ENCODE measurements around the gene BCL7C.
A peak's percentile ranks its signal among the peaks of the same experiment; 100 is the strongest.

BCL7C gene

GRCh38 chr16:30853758-30854157 is 40.1 kb downstream of the BCL7C start:
- 0 out of 2 replicates have a peak, but pooled peaks cover 5% of the 10 kb centered on the region for H3K4me1 ChIP-seq (ENCODE audit: control insufficient read depth, insufficient read depth, low read length)
- no peak overlapping the region for H3K27ac ChIP-seq (ENCODE audit: low read depth, low read length)
- H3K27me3 ChIP-seq (ENCODE audit: control insufficient read depth, insufficient read depth, low read length) = peaks cover 9% of the 10 kb centered on the region
- no peak overlapping the region for H3K9ac ChIP-seq (ENCODE audit: low read depth, low read length)
- H3K4me3 ChIP-seq (ENCODE audit: low read depth, low read length) = no peak overlapping the region
- H3K36me3 ChIP-seq (ENCODE audit: control insufficient read depth, insufficient read depth, low read length) = no peaks in the 10 kb centered on the region
- H3K9me3 ChIP-seq (ENCODE audit: control insufficient read depth, insufficient read depth, low read length) = no peaks in the 10 kb centered on the region

- Histone ChIP-seq H3K36me3 (ENCODE audit: control insufficient read depth, insufficient read depth, low read length) (no peaks in the 10 kb centered on the region), H3K4me1 (ENCODE audit: control insufficient read depth, insufficient read depth, low read length) (no peaks in the 10 kb centered on the region), H3K27ac (ENCODE audit: low read depth, low read length) (no peak overlapping the region), H3K27me3 (ENCODE audit: control insufficient read depth, insufficient read depth, low read length) (no peaks in the 10 kb centered on the region), H3K9ac (ENCODE audit: low read depth, low read length) (no peak overlapping the region), H3K9me3 (ENCODE audit: control insufficient read depth, insufficient read depth, low read length) (no peaks in the 10 kb centered on the region), H3K4me3 (ENCODE audit: low read depth, low read length) (no peak overlapping the region)
Observed at GRCh38 chr16:30850246-30850645, 43.6 kb downstream of the BCL7C start.

GRCh38 chr16:30846649-30847402 is 47.1 kb downstream of the BCL7C start:
- Histone ChIP-seq H3K4me1 (ENCODE audit: control insufficient read depth, insufficient read depth, low read length) (no peaks in the 10 kb centered on the region), H3K27me3 (ENCODE audit: control insufficient read depth, insufficient read depth, low read length) (no peaks in the 10 kb centered on the region), H3K27ac (ENCODE audit: low read depth, low read length) (no peak overlapping the region)

GRCh38 chr16:30844671-30845449 is 49.0 kb downstream of the BCL7C start:
- H3K36me3 ChIP-seq (ENCODE audit: control insufficient read depth, insufficient read depth, low read length) = no peaks in the 10 kb centered on the region
- no peak overlapping the region for H3K27ac ChIP-seq (ENCODE audit: low read depth, low read length)
- no peaks in the 10 kb centered on the region for H3K27me3 ChIP-seq (ENCODE audit: control insufficient read depth, insufficient read depth, low read length)
- no peaks in the 10 kb centered on the region for H3K4me1 ChIP-seq (ENCODE audit: control insufficient read depth, insufficient read depth, low read length)
- H3K9me3 ChIP-seq (ENCODE audit: control insufficient read depth, insufficient read depth, low read length) = no peaks in the 10 kb centered on the region
- H3K9ac ChIP-seq (ENCODE audit: low read depth, low read length) = no peak overlapping the region
- no peak overlapping the region for H3K4me3 ChIP-seq (ENCODE audit: low read depth, low read length)

More at GRCh38 chr16:30846649-30847402, 47.1 kb downstream of the BCL7C start:
- Histone ChIP-seq H3K9me3 (ENCODE audit: control insufficient read depth, insufficient read depth, low read length) (no peaks in the 10 kb centered on the region), H3K9ac (ENCODE audit: low read depth, low read length) (no peak overlapping the region), H3K36me3 (ENCODE audit: control insufficient read depth, insufficient read depth, low read length) (no peaks in the 10 kb centered on the region), H3K4me3 (ENCODE audit: low read depth, low read length) (no peak overlapping the region)

- Histone ChIP-seq H3K4me3 (ENCODE audit: low read depth, low read length) (no peak overlapping the region), H3K9ac (ENCODE audit: low read depth, low read length) (no peak overlapping the region), H3K36me3 (ENCODE audit: control insufficient read depth, insufficient read depth, low read length) (no peaks in the 10 kb centered on the region), H3K27me3 (ENCODE audit: control insufficient read depth, insufficient read depth, low read length) (no peaks in the 10 kb centered on the region), H3K4me1 (ENCODE audit: control insufficient read depth, insufficient read depth, low read length) (no peaks in the 10 kb centered on the region), H3K27ac (ENCODE audit: low read depth, low read length) (no peak overlapping the region), H3K9me3 (ENCODE audit: control insufficient read depth, insufficient read depth, low read length) (no peaks in the 10 kb centered on the region)
Observed at GRCh38 chr16:30844346-30844670, 49.6 kb downstream of the BCL7C start.

GRCh38 chr16:30843501-30843900 is 50.4 kb downstream of the BCL7C start:
- Histone ChIP-seq H3K27ac (ENCODE audit: low read depth, low read length) (no peak overlapping the region), H3K9me3 (ENCODE audit: control insufficient read depth, insufficient read depth, low read length) (no peaks in the 10 kb centered on the region), H3K27me3 (ENCODE audit: control insufficient read depth, insufficient read depth, low read length) (no peaks in the 10 kb centered on the region), H3K4me3 (ENCODE audit: low read depth, low read length) (no peak overlapping the region), H3K4me1 (ENCODE audit: control insufficient read depth, insufficient read depth, low read length) (no peaks in the 10 kb centered on the region), H3K9ac (ENCODE audit: low read depth, low read length) (no peak overlapping the region), H3K36me3 (ENCODE audit: control insufficient read depth, insufficient read depth, low read length) (no peaks in the 10 kb centered on the region)

- Histone ChIP-seq H3K9me3 (ENCODE audit: control insufficient read depth, insufficient read depth, low read length) (no peaks in the 10 kb centered on the region), H3K27ac (ENCODE audit: low read depth, low read length) (no peak overlapping the region), H3K9ac (ENCODE audit: low read depth, low read length) (no peak overlapping the region), H3K36me3 (ENCODE audit: control insufficient read depth, insufficient read depth, low read length) (no peaks in the 10 kb centered on the region), H3K4me3 (ENCODE audit: low read depth, low read length) (no peak overlapping the region), H3K4me1 (ENCODE audit: control insufficient read depth, insufficient read depth, low read length) (no peaks in the 10 kb centered on the region), H3K27me3 (ENCODE audit: control insufficient read depth, insufficient read depth, low read length) (no peaks in the 10 kb centered on the region)
Observed at GRCh38 chr16:30842971-30843370, 50.9 kb downstream of the BCL7C start.

GRCh38 chr16:30841332-30841731 is 52.5 kb downstream of the BCL7C start:
- Histone ChIP-seq H3K9me3 (ENCODE audit: control insufficient read depth, insufficient read depth, low read length) (no peaks in the 10 kb centered on the region), H3K4me3 (ENCODE audit: low read depth, low read length) (no peak overlapping the region), H3K9ac (ENCODE audit: low read depth, low read length) (no peak overlapping the region), H3K4me1 (ENCODE audit: control insufficient read depth, insufficient read depth, low read length) (no peaks in the 10 kb centered on the region), H3K27me3 (ENCODE audit: control insufficient read depth, insufficient read depth, low read length) (no peaks in the 10 kb centered on the region), H3K36me3 (ENCODE audit: control insufficient read depth, insufficient read depth, low read length) (no peaks in the 10 kb centered on the region), H3K27ac (ENCODE audit: low read depth, low read length) (peak overlapping the region; percentile 35)

- H3K9ac ChIP-seq (ENCODE audit: low read depth, low read length) = no peak overlapping the region
- H3K4me1 ChIP-seq (ENCODE audit: control insufficient read depth, insufficient read depth, low read length) = no peaks in the 10 kb centered on the region
- H3K4me3 ChIP-seq (ENCODE audit: low read depth, low read length) = no peak overlapping the region
- no peak overlapping the region for H3K27ac ChIP-seq (ENCODE audit: low read depth, low read length)
- H3K27me3 ChIP-seq (ENCODE audit: control insufficient read depth, insufficient read depth, low read length) = no peaks in the 10 kb centered on the region
- H3K9me3 ChIP-seq (ENCODE audit: control insufficient read depth, insufficient read depth, low read length) = no peaks in the 10 kb centered on the region
- H3K36me3 ChIP-seq (ENCODE audit: control insufficient read depth, insufficient read depth, low read length) = no peaks in the 10 kb centered on the region
Observed at GRCh38 chr16:30840611-30841010, 53.3 kb downstream of the BCL7C start.

GRCh38 chr16:30839523-30840227 is 54.2 kb downstream of the BCL7C start:
- Histone ChIP-seq H3K9me3 (ENCODE audit: control insufficient read depth, insufficient read depth, low read length) (no peaks in the 10 kb centered on the region), H3K4me3 (ENCODE audit: low read depth, low read length) (no peak overlapping the region), H3K4me1 (ENCODE audit: control insufficient read depth, insufficient read depth, low read length) (no peaks in the 10 kb centered on the region), H3K27ac (ENCODE audit: low read depth, low read length) (no peak overlapping the region), H3K27me3 (ENCODE audit: control insufficient read depth, insufficient read depth, low read length) (no peaks in the 10 kb centered on the region), H3K9ac (ENCODE audit: low read depth, low read length) (no peak overlapping the region), H3K36me3 (ENCODE audit: control insufficient read depth, insufficient read depth, low read length) (no peaks in the 10 kb centered on the region)
